GM21528 (cell line): ENCODE data around the gene HOXA13.

ENCODE experiments used
- ATAC-seq: cut with Tn5 transposase; IDR thresholded peaks from one replicate; pipeline ENCODE4 v1.9.1; 2021; ENCODE audit warnings: mild to moderate bottlenecking, moderate library complexity; ENCODE audit not compliant: unreplicated experiment, low FRiP score

The HOXA13 gene

DNA sequence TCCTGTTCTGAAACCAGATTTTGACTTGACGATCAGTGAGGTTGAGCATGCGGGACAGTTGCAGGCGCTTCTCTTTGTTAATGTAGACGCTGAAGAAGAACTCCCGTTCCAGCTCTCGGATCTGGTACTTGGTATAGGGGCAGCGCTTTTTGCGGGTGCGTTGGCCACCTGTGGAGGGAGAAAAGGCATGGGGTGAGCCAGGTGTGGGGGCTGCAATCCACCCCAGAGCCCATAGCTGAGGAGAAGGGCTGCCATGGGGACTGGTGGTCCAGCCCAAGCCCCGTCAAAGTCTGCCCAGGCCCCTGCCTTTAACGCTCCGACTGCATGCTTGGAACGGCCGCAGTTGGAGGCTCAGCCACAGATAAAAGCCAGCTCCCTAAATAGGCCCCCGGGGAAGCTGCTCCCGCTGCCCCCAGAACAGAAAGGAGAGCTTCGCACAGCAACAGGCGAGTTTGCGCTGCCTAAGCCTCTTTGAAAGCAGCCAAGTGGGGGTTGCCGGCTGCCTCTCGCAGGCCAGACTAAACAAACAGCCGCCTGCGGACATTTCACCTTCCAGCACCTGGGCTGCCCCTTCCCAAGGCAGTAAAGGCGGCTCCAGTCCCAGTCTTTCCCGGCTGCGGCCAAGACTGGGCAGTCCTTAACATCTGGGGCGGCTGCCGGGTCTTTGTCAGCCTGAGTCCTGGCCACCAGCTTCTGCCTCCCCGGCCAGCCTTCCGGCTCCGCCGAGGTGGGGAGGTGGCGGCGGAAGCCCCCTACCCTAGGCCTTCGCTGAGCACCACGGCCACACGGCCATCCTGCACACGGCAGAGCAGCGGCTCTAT, 16.8 kb downstream of the HOXA13 start:
- no peak for ATAC-seq

DNA sequence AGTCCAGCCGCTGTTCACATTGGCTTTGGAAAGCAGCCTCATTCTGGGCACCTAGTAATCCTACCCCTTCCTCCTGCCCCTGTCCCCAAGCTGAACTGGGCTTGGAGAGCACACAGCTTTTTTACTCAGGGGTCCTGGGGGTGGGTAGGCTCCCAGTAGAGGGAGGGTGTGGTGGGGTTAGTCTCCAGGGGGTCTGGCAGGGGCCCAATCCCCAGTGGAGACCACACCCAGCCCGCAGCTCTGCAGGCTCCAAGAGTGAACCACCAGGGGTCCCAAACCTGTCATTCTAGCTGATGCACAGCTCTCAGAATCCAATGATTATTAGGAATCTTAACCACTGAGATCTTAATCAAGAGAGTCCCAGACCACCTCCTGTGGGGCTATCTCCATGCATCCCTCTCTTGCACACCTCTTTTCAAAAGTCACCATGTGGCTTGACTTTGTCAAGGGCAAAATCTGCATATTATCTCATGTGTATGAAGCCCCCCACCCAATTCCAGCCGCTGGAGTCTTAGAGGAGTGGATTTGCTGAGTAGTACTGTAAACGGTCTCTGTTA, 17.5 kb downstream of the HOXA13 start:
- no peak for ATAC-seq

DNA sequence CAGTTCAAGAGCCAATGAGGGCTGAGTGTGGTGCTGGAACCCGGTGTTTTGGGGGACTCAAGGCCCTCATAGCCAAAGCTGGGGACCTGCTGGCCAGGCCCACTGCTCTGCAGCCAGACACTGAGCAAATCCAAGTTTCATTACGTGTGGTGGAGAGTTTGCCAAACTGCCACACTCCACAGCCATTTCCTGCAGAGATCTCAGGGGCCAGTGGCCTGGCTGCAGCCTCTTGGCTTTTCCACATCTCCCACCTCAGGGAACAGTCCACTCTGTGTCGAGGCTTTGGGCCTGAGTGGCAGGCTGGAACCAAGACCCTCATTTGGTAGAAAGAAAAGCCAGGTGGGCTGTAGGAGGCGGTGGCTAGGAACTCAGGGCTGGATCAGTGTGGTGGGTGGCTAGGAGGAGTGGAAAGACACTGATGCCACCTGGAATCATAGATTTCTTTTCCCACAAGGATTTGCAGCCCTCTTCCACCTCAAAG, 18.1 kb downstream of the HOXA13 start:
- no peak for ATAC-seq

DNA sequence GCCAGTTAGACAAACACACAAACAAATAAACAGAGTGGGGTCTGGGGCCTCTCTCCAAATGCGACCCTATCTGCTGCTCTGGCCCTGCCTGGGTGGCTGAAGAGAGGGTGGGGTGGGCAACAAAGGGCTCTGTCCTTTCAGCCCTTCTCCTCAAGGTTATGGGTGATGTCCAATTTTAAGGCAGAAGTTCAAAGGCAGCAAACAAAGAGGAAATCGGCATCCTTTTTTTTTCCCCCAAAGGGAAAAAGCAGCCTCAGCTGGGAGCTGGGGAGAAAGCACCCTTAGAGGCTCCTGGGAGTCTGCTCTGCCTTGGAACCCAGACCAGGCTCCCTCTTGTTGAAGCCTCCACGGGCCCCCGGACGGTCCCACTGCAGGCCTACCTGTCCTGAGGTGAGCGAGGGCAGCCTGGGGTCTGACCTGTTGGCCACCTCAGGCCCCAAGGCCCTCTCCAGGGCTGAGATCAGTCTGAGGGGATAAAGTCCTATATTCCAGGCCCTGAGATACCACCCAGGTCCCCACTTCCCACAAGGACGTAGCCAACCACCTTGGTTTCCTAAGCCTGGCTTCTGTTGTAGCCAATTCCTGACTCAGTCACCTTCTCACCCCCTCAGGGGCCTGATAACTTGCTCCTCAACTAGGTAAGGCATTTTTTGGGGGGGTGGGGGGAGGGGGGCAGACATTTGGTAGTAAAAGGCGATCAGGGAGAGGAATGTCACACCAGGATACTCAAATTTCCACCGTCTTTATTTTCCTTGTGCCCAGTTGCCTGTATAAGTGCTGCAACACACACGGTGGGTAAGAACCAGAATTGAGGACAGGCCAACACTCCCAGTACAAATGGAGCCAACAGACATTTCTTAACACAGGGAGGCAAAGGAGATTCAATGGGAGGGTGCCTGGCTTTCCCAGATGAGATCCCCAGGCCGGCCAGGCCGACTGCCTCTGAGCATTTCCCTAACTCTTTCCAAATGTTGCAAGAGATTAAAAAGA, 19.2 kb downstream of the HOXA13 start:
- no peak for ATAC-seq

DNA sequence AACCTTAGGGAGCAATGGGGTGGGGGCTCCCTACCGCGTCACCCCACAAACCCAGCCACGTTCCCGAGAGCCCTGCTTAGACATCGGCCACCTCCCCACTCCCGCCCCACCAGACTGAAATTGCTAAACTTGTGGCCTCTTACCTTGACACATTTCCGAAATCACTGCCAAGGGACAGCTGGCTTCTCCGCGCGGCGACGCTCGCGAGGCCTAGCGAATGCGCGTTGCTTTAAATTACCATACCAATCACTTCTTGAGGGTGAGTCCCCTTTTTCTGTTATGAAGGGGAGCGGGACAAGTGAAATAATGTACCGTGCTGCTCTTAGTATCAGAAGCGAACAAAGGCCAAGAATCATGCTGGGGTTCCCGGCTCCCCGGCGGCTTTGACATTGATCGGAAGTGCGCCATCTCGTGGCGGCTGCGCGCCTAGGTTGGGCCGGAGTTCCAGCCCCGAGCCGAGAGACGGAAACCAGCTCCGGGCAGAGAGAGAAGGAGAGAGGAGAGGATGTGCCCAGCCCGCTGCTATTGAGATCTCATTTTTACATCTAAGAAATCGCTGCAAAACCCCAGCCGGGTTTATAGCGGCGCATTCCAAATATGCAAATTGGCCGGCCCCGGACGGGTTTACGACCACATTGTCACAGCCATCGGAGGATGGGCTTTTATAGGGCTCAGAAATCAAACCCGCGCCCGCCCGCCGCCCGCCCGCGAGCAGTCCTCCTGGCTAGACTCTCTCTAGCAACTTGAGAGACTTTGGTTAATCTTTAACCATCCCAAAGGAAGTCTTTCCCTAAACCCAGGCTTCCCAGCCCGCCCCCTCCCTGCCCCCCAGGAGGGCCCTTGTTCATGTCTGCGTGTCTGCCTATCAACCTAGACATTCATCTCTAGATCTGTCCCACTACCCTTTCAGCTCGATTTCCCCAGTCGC, 20.1 kb downstream of the HOXA13 start:
- no peak for ATAC-seq

DNA sequence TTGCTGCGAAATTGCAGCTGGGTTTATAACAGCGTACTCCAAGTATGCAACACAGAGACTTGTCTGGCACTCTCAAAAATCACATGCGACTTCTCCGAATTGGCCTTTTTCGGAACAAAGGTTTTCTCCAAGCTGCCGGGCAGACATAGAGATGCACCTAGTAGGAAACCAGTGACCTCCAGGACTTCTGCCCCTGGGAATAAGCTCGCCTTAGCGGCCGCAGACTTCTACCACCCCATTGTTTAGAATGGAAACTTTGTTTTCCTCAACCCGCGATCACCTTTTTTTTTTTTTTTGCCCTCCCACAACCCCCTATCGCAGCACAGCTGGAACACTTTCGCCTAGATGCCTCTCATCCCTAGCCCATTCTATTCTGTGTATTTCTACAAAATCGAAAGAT, 20.9 kb downstream of the HOXA13 start:
- ATAC-seq, result no peak

DNA sequence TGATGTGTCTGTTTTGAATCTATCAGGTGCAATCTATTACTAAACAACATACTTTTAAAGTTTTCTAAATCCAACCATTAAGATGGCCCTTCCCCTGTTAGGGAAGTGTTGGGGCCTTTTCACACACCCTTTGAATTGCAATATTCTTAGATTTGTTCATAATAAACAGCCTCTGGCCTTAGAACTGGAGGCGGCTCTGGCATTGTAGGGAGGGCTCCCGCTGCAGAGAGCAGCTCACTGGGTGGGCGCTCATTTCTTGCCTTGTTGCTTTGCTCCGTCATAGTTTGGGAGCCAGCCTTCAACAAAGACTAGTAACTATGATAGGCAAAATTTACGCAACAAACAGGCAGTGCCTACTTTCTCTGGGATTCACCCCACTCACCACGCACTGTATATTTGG, 21.5 kb downstream of the HOXA13 start:
- no peak for ATAC-seq

DNA sequence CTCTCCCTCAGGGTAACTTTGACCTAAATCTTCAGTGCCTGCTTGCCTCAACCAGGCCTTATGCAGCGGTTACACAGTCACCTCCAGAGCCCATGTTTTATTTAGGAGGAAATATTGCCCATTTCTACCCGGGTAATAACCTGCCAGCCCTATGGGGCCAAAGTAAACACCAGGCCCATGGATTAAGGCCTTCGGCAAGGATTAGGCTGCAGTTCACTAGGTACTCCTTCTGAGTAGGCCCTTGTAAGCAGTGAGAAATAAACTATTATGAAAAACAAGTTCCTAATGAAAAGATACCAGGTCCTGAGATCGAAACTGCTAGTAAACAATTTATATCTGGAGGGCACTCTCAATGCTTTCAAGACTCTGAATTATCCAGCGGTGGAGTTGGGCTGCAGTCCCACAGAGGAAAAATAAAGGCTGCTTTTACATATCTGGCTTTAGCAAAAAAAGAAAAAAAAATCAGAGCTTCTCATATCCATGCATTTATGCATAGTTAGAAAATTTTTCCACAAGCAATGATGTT, 22.0 kb downstream of the HOXA13 start:
- no peak for ATAC-seq

DNA sequence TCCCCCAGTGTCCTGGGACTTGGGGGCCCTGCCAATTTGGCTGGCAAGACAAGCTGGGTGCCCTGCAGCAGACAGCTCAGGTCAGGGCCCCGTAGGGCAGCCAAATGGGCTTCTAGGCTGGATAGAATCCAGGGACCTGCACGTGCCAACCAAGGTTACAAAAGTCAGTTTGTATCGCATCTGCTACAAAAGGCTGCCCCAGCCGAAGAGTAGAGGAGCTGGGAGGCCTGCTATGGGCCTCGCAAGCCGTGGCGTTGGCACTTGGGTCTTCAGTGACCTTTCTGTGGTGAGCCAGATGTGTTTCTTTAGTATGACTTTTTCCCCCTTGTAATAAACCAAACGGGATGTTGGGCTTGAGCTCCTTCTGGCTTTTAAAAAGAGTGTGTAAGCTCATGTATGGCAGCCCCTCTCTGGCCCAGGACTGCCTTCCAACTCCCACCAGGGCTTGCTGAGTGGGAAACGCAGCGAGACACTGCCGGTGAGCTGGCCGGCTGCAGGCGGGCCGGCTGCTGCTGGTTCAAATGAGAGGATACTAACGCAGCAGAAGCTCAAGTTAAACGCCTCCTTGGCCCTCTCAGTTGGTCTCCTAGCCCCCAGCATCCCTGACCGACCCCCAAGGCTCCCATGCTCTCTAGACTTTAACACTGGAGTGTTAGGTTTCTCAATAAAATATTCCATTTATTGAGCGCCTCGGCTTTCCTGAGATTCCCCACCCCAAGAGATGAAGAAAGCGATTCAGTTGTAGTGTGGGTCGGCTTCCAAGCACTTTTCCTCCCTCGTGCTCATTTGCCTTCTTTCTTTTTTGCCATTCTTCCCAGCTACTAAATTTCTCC, 22.7 kb downstream of the HOXA13 start:
- ATAC-seq, result no peak

DNA sequence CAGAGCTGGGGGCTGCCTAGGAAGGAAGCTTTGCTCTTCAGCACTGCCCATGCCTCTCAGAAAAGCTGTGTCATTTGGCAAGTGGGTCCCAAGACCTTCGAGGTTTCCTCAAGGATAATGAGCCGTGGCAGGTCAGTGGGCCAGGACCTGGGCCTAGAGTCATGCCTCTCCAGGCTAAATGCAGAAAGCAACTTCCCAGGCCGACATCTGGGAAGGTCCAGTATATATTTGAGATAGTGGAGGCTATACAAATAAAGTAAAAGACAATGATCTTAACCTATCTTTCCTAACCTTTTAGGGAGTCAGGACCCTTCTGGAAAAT, 23.4 kb downstream of the HOXA13 start:
- ATAC-seq, result no peak

DNA sequence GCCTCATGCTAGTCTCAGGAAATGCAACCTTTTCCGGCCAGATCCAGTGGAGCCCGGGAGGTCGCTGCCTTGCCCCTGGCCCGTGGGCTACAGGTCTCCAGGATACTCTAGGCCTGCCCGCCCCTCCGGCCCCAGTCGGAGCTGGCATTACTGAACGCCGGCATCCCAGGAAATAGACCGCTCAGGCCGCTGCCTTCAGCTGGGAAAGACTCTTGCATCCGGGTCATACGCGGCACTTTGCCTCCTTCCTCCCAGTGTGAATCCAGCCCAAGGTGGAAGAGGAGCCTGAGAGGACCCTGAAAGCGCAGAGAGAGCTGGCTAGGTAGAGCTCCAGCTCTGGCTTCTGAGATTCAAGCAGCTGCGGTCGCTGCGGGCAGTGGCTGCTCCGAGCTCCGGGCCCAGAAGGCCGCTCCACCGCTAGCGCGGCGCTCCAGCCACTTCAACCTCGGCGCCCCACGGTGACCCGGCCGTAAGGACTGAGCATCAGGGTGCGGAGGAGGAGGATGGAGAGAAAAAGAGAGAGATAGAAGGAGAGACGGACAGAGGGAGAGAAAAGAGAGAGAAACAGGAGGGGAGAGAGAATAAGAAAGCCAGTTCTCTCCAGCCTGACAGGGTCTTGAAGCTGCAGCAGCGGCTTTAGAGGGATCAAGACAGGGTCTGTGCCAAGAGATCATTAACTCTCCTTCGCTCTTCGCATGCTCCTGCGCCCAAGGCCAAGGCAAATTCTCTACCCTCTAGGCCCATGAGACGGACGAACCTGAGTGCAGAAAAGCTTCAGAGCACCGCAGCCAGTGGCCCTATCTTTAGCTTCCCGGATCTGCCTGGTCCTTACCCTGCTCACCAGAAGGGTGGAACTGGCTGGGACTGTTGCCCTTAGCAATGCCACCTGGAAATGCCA, 24.0 kb downstream of the HOXA13 start:
- ATAC-seq, result no peak

DNA sequence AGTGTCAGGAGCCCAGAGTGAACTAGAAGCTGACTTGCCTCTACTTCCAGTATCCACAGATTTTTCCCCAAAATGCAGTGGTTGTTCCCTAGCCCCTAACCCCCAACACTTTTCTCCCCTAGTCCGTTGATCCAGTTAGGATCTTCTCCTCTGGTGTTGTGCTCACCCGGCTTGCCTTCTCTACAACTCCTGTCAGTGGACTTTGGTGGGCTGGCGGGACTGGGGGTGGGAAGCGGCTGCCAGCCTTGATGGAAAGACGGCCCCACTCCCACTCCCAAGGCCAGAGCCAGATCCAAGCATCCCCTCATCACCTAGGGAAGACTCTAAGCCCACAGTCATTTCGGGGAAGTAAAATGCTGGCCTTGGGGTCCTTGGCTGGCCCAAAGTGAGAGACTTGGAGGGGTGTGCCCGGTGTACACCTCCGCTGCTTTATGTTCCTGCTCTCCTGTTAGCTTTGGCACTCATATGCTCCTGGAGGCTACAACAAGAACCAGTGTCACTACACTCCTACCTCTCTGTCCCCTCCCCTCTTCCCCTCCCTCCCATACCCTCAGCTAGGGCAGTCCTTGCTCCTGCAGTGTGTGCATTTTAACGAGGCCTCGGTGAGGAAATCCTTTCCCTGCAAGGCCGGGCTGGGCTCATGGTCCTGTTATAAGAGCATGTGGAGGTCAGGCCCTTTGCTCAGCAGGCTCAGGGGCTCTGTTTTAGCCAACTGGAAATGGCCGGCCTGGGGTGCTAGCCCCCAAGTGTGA, 24.8 kb downstream of the HOXA13 start:
- no peak for ATAC-seq

DNA sequence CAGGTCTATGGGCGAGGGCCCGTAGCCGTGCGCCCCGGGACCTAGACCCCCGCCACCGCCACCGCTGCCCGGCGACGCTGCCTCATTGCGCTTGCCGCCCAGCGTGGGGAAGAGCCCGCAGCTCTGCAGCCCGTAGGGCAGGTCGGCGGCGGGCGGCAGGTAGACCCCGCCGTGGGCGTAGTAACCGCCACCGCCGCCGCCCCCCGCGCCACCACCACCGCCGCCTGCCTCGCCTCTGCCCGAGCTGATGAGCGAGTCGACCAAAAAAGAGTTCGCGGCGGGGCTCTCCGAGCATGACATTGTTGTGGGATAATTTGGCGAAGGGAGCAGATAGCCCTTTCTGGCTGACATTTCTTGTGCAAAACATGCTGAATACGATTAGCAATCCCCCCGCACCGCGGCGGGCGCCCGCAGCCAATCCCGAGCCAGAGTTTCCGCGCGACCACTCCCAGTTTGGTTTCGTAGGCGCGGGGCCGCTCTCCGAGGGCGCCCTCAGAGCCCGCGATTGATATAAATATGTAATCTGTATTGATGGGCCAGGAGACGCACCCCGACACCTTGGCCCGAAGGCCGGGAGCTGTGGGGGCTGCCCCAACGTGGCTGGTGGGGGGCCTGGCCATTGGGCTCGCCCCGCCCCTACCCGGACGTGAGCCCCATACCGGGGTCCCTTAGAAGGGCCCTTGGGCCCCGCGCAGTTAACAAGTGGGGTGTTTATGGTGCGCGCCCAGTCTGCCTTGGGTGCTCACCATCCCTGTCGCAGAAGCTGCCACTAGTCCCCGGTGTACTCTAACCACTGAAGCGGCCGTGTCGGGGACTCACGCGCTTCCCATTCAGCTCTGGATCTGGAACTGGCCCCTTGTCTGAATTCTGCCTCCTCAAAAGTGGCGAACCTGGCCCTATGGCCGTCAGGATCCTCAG, 25.7 kb downstream of the HOXA13 start, which contains the start of gene HOXA10:
HOXA10 (minus strand) TSS at position 365 of the 918 bp plus-strand sequence; CDS start at position 351, 14 bp downstream.
- ATAC-seq, result no peak

DNA sequence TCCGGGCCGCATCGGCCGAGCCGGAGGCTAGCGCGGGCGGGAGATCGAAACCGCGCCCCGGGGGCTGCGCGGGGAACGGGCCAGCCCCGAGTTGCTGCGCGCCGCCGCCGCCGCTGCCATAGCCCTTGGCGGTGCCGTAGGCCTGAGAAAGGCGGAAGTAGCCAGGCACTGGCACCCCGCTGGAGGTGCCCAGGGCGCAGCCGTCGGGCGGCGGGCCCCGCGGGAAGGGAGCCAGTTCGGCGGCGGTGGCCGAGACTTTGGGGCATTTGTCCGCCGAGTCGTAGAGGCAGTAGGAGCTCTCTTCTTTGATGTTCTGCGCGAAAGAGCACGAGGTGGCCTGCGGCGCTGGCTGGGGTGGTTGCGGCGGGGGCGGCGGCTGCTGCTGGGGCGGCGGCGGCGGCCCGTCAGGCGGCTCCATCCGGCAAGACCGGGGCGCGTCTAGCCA, 26.4 kb downstream of the HOXA13 start:
- ATAC-seq, result no peak

DNA sequence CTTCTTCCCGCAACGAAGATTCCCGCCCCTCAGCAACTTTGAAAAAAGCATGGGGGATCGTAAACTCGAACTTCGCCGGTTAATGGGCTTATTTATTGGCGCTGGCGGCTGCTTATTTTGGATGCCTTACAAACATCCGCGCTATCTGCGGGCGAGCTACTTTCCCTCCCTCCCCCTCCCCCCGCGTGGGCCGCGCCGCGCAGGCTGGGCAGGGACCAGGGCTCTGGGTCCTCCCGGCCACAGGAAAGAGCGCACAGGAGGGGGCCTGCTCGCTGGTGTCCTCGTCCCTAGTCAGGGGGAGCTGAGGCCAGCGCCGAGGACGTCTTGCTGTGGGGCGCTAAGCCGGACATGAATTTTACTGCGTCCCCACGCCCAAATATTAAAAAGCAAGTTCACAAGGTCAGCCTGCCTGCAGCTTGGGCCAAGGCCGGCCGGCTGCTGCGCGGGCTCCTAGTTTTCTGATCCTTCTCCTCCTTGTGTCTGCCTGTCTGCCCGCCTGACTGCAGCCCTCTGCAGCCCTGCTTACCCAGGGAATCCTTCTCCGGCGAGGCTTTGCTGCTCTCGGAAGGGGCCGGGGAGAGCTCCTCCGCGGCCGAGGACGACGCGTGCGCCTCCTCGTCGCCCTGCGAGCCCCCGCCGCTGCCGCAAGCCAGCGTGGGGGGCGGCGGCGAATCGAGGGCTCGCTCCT, 26.9 kb downstream of the HOXA13 start:
- no peak for ATAC-seq
